Prostate gland (tissue), 2 donors: ENCODE data around the gene L2HGDH.

Experiments
- POLR2A ChIP-seq: fragments of 450-650 bp; IDR thresholded peaks from one replicate; pipeline ENCODE4 v1.6.1; 2016; ENCODE audit warnings: antibody characterized with exemption, mild to moderate bottlenecking
- POLR2AphosphoS5 ChIP-seq: sonication (generic); formaldehyde crosslinking; IDR thresholded peaks from one replicate; pipeline ENCODE4 v1.6.1; 2017; ENCODE audit warnings: antibody characterized with exemption
- TF ChIP-seq, protein P1 (sequence below), 4 experiments: fragments of 200-600 bp in 2 of 4; fragments of 450-650 bp in 2 of 4; sonication (generic) in 2 of 4; IDR thresholded peaks; 1 replicate in 3 of 4; 2 replicates in 1 of 4; pipeline ENCODE4 v1.5.1; 2016 to 2019; ENCODE audit warnings: antibody characterized with exemption in 4 of 4, mild to moderate bottlenecking in 2 of 4, moderate library complexity in 2 of 4

GRCh38 chr14:50237427-50237826 is 74.6 kb downstream of the L2HGDH start:
- TF ChIP-seq POLR2AphosphoS5 = no peak
- TF ChIP-seq, protein P1, sequence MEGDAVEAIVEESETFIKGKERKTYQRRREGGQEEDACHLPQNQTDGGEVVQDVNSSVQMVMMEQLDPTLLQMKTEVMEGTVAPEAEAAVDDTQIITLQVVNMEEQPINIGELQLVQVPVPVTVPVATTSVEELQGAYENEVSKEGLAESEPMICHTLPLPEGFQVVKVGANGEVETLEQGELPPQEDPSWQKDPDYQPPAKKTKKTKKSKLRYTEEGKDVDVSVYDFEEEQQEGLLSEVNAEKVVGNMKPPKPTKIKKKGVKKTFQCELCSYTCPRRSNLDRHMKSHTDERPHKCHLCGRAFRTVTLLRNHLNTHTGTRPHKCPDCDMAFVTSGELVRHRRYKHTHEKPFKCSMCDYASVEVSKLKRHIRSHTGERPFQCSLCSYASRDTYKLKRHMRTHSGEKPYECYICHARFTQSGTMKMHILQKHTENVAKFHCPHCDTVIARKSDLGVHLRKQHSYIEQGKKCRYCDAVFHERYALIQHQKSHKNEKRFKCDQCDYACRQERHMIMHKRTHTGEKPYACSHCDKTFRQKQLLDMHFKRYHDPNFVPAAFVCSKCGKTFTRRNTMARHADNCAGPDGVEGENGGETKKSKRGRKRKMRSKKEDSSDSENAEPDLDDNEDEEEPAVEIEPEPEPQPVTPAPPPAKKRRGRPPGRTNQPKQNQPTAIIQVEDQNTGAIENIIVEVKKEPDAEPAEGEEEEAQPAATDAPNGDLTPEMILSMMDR (IDR thresholded peaks at IDR 0.05) = no peak
- TF ChIP-seq POLR2A = no peak
